Measurements from ENCODE around the gene SLC12A7.

The SLC12A7 gene

GRCh38 chr5:1120236-1120999 lies 8.6 kb upstream of the SLC12A7 start:
- H3K36me3 ChIP-seq (replicated peaks), result no peaks in the 10 kb centered on the region
- no peak overlapping the region for H3K27ac ChIP-seq
- no peak for DNase-seq
- H3K27me3 ChIP-seq (replicated peaks), result peaks cover 11% of the 10 kb centered on the region
- H3K4me3 ChIP-seq (ENCODE audit: low read depth, low read length), result no peak overlapping the region
- TF ChIP-seq CTCF (IDR thresholded peaks at IDR 0.05; ENCODE audit: low read depth, low read length, missing control alignments), result no peak
- in situ Hi-C loops (cut with HindIII; ENCODE audit: low pct_ligation_motif_present, low sequenced_read_pairs), result no loop called here

GRCh38 chr5:1119312-1119831 lies 7.5 kb upstream of the SLC12A7 start:
- Histone ChIP-seq H3K4me3 (ENCODE audit: low read depth, low read length) (no peak overlapping the region), H3K27ac (no peak overlapping the region), H3K27me3 (replicated peaks) (peaks cover 9% of the 10 kb centered on the region), H3K36me3 (replicated peaks) (no peaks in the 10 kb centered on the region)
- in situ Hi-C loops (cut with HindIII; ENCODE audit: low pct_ligation_motif_present, low sequenced_read_pairs), result no loop called here
- no peak for TF ChIP-seq CTCF (IDR thresholded peaks at IDR 0.05; ENCODE audit: low read depth, low read length, missing control alignments)
- DNase-seq, result no peak

DNA sequence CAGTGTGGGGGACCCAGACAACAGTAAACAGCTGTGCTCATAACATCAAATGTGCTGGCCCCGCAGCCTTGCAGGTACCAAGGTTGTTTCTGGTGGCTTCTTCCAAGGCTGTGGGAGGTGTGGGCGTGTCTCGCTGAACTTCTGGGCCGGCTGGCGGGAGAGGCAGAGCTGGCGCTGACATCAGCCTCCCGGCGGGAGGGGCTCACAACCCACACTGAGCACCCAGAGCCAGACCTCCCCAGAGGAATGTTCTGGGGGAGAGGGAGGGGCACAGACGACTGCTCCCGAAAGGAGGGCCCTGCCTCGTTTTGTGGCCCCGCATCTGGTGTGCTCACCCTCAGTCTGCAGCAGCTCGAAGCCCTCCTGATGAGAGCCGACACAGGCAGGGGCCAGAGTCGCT lies 6.9 kb upstream of the SLC12A7 start:
- Histone ChIP-seq H3K27ac (no peak overlapping the region), H3K36me3 (replicated peaks) (no peaks in the 10 kb centered on the region), H3K27me3 (replicated peaks) (peaks cover 9% of the 10 kb centered on the region), H3K4me3 (ENCODE audit: low read depth, low read length) (no peak overlapping the region)
- in situ Hi-C loops (cut with HindIII; ENCODE audit: low pct_ligation_motif_present, low sequenced_read_pairs), result no loop called here
- no peak for DNase-seq
- TF ChIP-seq CTCF (IDR thresholded peaks at IDR 0.05; ENCODE audit: low read depth, low read length, missing control alignments), result no peak

DNA sequence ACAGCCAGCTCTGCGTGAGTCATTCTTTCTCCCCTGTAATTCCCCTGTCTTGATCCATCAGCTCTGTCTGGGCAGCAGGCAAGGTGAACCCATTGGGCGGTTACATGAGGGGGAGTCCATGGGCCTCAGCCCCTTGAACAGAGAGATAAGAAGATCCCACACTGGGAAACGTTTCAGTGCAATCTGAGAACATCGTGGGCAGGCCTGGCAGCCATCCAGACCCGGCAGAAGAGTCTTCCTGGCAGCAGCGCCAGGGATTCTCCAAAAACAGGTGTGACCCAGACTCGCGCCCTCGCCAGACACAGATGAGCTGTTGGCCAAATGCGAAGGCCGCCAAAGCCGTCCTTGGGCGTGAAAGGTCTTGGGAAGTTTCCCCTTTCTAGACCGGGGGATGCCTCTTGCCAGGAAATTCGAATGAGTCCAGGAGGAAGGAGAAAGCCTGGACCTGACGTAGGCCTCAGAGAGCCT lies 6.4 kb upstream of the SLC12A7 start:
- no peaks in the 10 kb centered on the region for H3K36me3 ChIP-seq (replicated peaks)
- DNase-seq, result no peak
- H3K27ac ChIP-seq, result no peak overlapping the region
- peaks cover 10% of the 10 kb centered on the region for H3K27me3 ChIP-seq (replicated peaks)
- TF ChIP-seq CTCF (IDR thresholded peaks at IDR 0.05; ENCODE audit: low read depth, low read length, missing control alignments), result no peak
- in situ Hi-C loops (cut with HindIII; ENCODE audit: low pct_ligation_motif_present, low sequenced_read_pairs), result no loop called here
- no peak overlapping the region for H3K4me3 ChIP-seq (ENCODE audit: low read depth, low read length)

DNA sequence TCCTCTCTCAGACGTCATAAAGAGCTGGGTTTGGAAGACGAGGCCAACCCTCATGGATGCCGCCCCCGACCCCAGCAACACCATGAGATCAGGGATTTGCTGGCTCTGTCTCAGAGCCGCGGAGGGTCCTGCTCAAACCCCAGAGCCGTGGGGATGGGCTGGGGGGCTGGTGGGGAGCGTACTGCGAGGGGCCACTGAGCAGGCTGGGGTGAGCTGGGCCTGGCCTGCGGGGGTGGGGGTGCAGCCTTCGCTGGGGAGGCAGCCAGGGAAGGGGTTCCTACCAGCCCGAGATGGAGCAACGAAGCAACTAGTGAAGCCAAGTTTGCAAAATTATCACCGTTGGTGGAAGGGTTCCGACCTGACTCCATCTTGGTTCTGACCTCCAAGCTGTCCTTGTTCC lies 5.1 kb upstream of the SLC12A7 start:
- in situ Hi-C loops (cut with HindIII; ENCODE audit: low pct_ligation_motif_present, low sequenced_read_pairs), result no loop called here
- Histone ChIP-seq H3K4me3 (ENCODE audit: low read depth, low read length) (no peak overlapping the region), H3K27me3 (replicated peaks) (peaks cover 16% of the 10 kb centered on the region), H3K36me3 (replicated peaks) (no peaks in the 10 kb centered on the region), H3K27ac (no peak overlapping the region)
- no peak for DNase-seq
- TF ChIP-seq CTCF (IDR thresholded peaks at IDR 0.05; ENCODE audit: low read depth, low read length, missing control alignments), result no peak

Data from brain microvascular endothelial cell (primary cell).